Suppressor macrophage (primary cell): Measurements from ENCODE around the gene NPHP3.
"Not testable (repeated sequence)": the region's sequence is repeated elsewhere in the genome, so short reads cannot be mapped to it uniquely, and the experiment has no call there.

Experiments used
- DNase-seq, 4 experiments: peaks; one replicate each; pipeline ENCODE4 v3.0.0-alpha.2; 2020 to 2022

Gene NPHP3

DNA sequence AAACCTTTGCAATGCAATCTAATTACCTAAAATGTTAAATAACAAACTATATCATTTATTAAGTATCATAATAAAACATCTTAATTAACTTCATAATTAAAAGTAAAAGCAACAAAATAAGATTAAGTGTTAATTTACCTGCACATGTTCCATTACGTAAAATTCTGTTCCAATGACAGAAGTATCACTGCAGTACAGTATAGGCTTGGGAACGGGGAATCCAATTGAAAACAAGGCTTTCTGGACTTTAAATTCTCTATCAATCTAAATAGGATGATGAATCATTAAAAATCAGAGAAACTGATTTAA, 79.7 kb downstream of the NPHP3 start:
- DNase-seq: no peak

DNA sequence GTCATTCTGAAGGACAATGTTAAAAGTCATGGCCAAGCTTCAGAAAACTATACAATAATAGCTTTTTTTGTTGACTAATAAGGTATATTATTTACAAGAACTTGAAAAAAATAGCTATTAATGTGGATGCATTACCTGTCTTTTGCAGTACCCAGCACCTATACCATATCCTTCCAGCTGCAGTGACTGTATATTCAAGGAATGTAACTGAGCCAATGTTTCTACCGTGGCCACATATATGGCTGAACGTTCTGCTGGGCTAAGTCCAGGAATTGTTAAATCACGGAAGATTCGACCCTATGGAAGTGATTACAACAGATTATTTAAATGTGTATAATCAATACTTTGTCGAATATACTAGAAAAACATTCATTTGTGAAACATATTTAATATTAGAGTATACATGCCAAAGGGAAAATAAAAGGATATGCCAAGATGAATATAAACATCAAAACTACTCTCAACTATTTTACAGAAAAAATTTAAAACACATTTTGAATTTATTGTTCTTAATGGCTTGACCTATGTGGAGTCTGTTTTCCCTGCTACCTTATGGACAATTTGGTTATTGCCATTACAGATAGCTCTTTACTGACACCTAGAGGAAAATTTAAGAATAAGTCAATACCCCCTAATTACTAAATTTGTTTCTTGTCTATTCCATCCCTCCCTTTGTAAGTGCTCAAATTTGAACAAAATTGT, 80.2 kb downstream of the NPHP3 start:
- DNase-seq: peak in 2 of 4 experiments; percentile 69 to 78

GRCh38 chr3:132641427-132641826, 80.8 kb downstream of the NPHP3 start:
- not testable (repeated sequence) for DNase-seq

GRCh38 chr3:132638706-132639105, 83.5 kb downstream of the NPHP3 start:
- no peak for DNase-seq

- no peak for DNase-seq
Observed at GRCh38 chr3:132637590-132637989, 84.6 kb downstream of the NPHP3 start.

- DNase-seq: no peak
Observed at GRCh38 chr3:132635052-132635451, 87.2 kb downstream of the NPHP3 start.
